A549 (cell line): ENCODE results near the gene PSME4.
"Not testable (repeated sequence)": the region's sequence is repeated elsewhere in the genome, so short reads cannot be mapped to it uniquely, and the experiment has no call there.

Source experiments
- NR3C1 ChIP-seq: fragments of >200 bp; sonication (Bioruptor Twin); formaldehyde crosslinking; IDR thresholded peaks from 3 replicates; pipeline ENCODE4 v1.6.1; 2017
- POLR2A ChIP-seq: IDR thresholded peaks from 2 replicates; pipeline ENCODE4 v1.6.1; 2012; ENCODE audit warnings: mild to moderate bottlenecking, low read length
- RAD21 ChIP-seq, 2 experiments: fragments of >200 bp in 1 of 2; sonication (Bioruptor Twin) in 1 of 2; formaldehyde crosslinking in 1 of 2; IDR thresholded peaks in 1 of 2; conservative IDR thresholded peaks in 1 of 2; 2 replicates in 1 of 2; 3 replicates in 1 of 2; pipeline ENCODE4 v1.6.1; 2012 to 2018; ENCODE audit warnings: inconsistent platforms in 1 of 2
- RFX5 ChIP-seq: fragments of 450-650 bp; IDR thresholded peaks from 2 replicates; pipeline ENCODE4 v1.7.1; 2014; ENCODE audit warnings: antibody characterized with exemption, mild to moderate bottlenecking, moderate library complexity
- TF ChIP-seq, protein P1 (sequence below): fragments of >200 bp; sonication (Bioruptor Twin); formaldehyde crosslinking; IDR thresholded peaks from 3 replicates; pipeline ENCODE4 v1.5.1; 2016

DNA sequence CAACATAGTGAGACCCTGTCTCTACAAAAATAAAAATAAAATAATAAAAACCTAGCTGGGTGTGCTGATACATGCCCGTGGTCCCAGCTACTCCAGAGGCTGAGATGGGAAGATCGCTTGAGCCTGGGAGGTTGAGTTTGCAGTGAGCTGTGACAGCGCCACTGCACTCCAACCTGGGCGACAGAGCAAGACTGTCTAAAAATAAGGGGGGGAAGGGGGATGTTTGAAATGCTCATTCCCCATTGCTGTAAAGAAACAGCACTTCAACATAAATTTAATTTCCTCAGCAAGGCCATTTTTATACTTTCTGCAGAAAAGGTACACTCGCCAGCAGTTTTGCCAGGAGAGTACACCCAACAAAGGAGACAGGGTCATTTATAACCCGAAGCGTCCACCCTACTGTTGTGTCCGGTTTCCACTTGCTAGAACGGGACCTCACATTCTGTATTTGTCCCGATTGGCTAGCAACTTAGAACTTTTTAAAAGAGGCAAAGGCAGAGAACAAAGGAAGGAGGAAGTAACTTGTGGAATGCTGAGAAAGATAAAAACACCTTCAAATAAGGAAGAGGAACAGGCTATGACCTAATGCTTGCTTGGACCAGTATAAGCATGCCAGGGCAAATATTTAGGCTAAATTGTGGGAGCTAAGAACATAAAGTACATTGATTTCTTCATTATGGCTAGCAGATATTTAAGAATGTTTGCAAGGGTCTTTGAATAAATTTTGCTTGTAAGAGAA lies 9.1 kb downstream of the PSME4 start:
- not testable (repeated sequence) for TF ChIP-seq POLR2A; RAD21 (conservative IDR thresholded peaks at IDR 0.05 in 1 of 2, IDR thresholded peaks at IDR 0.05 in 1 of 2); NR3C1; RFX5
- TF ChIP-seq, protein P1, sequence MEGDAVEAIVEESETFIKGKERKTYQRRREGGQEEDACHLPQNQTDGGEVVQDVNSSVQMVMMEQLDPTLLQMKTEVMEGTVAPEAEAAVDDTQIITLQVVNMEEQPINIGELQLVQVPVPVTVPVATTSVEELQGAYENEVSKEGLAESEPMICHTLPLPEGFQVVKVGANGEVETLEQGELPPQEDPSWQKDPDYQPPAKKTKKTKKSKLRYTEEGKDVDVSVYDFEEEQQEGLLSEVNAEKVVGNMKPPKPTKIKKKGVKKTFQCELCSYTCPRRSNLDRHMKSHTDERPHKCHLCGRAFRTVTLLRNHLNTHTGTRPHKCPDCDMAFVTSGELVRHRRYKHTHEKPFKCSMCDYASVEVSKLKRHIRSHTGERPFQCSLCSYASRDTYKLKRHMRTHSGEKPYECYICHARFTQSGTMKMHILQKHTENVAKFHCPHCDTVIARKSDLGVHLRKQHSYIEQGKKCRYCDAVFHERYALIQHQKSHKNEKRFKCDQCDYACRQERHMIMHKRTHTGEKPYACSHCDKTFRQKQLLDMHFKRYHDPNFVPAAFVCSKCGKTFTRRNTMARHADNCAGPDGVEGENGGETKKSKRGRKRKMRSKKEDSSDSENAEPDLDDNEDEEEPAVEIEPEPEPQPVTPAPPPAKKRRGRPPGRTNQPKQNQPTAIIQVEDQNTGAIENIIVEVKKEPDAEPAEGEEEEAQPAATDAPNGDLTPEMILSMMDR: not testable (repeated sequence)
